HG03196 (cell line): ENCODE results near the gene ZIC5.
"Not testable (repeated sequence)": the region's sequence is repeated elsewhere in the genome, so short reads cannot be mapped to it uniquely, and the experiment has no call there.

Source experiments
- ATAC-seq: cut with Tn5 transposase; IDR thresholded peaks from one replicate; pipeline ENCODE4 v1.9.1; 2021; ENCODE audit not compliant: unreplicated experiment

The ZIC5 gene

DNA sequence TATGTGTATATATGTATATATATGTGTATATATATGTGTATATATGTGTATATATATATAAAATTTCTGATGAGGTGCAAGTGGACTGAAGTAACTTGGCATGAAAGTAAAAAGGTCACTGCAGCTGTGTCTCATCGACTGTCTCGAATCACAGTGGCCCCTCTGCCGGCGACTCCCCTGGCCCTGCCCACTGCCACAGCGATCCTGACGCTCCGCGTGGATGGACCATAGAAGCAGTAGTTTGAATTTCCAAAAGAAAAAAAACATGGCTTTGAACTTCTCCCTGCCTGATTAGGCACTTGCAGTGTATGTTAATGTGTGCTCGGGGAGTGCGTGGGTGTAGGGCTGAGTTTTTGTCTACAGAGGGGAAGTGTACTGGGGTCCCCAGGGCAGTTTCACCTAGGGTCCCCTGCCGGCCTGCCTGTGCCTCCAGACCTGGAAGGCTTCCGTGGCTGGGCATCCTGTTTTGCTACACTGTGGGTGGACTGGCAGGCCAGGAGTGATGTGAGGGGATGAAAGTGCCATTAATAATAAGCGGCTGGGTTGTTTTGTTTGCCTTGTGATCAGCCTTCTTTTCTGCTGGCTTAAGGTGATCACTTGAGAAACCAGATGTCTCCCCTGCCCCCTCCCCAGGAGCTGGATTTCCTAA is 10.8 kb downstream of the ZIC5 start:
- ATAC-seq: no peak

DNA sequence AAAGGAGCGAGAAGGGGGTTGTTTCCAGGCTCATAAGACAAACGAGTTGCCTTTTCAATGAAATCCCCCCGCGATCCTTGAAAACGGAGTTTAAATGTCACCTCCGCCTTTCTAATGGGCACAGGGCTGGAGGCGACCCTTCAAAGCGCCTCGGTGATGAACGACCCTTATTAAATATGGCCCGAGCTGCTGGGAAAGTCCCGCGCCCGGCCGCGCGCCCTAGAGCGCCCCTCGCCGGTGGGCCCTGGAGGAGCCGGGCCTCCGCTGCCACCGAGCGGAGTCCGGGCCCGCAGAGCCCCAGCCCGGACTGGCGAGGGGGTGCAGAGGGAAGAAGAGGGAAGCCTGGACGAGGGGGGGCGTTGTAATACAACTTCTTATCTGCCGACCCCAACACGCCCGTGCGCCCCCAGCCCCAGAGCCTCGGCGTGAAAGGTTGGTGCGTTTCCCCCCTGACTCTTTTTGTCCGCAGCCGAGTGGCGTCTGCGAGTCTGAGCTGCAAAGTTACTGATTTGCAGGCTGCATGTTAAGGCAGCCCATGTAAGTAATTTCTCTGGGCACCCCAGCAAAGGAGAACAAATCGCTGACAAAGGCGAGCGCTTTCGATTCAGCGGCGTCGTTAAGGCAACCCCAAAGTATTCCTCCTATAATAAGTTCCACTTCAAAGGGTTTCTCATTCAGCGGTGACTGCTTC is 11.9 kb downstream of the ZIC5 start:
- no peak for ATAC-seq

DNA sequence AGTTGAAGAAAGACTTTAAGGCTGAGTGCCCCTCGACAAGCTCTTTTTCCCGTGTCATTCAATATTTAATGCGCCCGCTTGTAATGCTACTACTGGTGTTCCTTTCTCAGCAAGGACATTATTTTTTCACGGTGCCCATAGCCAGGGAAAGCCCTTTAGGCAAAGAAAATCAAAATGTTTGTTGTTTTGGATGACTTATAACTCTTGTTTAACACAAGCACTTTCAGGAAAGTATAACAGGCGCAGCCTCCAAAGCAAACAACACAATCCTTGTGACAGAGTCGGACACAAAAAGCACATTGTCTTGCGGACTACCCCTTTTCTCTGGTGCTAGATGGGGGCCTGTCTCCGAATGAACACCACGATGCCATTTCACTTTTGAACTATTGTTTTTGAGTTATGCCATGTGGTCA is 12.4 kb downstream of the ZIC5 start:
- ATAC-seq: no peak

DNA sequence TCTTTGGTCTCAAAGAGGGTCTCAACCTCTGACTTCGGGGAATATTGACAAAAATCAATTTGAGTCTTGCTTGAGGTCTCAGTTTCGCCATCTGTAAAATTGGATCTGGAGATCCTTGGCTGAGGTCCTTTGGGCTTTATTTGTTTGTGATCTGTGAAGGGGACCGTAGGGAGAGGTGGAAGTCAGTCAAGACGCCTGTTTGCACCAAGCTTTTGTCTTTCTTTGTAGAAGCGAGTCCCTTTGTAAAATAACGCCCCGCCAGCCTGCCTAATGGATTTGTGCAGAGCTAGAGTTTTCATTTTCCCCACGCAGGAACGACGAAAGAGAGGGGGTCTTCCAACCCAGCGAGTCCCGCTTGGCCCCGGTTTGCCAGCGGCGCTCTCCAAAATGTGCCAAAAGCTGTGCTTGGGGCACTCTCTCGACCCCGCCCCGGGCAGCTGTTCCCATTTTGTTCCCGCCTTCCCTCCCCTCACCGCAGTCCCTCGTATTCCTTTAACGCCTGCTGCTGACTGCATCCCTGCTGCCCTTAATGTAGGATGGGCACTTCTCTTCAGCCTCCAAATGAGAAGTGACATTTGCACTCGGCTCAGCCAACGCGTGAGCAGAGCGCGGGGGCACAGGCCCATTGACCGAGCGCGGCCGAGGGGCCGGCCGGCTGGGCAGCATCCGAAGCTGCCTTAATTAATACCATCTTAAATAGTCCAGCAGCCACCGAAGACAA is 13.0 kb downstream of the ZIC5 start:
- ATAC-seq: no peak

DNA sequence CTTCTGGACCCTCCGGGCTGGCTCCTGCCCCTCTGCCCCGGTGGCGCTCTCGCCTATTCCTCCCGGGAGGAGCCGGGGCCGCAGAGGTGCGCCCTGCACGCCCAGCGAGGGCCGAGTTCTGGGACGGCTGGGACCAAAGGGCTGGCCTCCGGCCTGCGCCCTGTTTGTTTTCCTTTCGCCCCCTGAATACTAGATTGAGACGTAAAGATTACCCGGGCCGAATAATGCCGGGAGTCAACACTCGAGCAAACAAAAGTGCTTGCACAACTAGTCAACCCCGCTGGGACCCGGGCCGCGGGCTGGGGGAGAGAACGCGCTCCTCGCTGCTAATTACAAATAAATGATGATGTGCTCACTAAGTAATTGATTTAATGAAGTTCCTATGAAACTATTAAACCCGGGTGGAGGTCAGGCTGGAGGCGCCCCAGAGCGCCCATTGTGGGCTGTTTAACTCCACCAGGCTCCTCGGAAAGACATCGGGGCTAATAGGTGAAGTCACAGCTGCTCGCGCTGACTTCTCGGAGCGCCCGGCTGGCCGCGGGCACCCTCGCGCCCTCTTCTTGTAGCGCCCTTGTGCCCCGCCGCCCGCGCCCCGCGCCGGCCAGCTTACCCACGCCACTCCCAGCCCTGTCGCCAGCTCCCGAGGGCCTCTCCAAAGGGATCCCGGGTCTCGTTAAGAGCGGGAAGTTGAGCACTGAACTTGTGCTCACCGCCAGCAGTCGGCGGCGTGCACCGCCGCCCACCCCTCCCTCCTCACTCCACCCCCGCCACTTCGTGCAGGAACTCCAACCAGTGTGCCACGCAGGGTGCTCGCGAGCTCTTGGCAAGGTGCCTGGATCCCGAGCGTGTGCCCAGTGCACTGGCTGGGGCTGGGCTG is 14.9 kb downstream of the ZIC5 start:
- no peak for ATAC-seq

DNA sequence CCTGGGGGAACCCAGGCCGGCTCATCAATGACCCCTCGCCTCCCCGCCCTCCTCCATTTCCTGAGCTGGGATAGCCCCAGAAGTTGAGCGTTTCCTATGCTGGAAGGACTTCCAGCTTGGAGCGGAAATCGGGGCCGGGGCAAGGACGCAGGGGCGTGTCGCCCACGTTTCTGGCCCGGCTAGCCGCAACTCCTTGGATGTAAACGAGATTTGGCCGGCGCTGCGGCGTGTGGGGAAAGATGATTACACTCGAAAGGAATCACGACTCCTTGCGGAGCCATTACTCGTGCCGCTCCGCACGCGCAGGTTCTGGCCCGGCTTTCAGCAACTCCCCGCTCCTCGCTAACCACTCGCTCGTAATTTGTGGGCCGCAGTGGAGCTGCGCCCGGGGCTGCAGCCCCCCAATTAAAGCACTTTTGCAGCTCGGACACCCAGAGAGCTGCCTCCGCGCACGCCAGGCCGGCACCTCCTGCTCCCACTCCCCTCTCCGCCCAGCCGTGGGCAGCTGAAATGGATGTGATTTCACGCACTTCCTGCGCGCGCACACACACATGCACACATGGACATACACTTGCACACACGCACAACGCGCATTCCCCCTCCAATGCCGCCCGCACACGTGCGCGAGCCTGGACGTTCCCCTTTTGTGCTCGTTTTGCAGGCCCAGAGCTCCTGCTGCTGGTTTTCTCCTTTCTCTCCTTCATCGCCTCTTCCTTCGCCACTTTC is 15.7 kb downstream of the ZIC5 start:
- ATAC-seq: no peak

DNA sequence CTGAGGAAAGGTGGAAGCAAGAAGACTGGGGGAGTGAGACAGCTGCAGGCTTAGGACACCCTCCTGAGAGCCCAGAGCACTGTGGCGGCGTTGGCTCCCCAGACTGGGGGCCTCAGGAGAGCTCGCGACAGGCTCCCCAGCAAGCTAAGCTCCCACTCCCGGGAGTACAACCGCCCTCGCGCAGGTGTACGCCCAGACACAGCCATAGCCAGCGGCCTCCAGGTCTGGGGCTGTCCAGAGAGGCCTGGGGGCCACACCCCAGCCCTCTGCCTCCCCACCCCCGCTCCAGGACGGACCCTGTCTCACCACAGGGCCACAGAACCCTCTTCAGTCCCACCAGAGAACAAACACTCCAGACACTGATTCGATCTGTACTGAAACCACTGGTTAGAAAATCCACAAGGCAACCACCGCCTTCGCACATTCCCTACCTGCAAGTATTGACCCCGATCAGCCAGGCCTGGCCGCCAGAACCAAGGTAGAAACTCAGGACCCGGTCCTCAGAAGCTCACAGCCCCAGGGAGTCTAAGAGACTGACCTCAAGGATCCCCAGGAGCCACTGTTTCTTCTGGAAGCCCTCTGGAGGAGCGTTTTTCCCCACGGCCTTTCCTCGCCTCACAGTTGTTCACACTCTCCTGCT is 16.3 kb downstream of the ZIC5 start:
- ATAC-seq: no peak

DNA sequence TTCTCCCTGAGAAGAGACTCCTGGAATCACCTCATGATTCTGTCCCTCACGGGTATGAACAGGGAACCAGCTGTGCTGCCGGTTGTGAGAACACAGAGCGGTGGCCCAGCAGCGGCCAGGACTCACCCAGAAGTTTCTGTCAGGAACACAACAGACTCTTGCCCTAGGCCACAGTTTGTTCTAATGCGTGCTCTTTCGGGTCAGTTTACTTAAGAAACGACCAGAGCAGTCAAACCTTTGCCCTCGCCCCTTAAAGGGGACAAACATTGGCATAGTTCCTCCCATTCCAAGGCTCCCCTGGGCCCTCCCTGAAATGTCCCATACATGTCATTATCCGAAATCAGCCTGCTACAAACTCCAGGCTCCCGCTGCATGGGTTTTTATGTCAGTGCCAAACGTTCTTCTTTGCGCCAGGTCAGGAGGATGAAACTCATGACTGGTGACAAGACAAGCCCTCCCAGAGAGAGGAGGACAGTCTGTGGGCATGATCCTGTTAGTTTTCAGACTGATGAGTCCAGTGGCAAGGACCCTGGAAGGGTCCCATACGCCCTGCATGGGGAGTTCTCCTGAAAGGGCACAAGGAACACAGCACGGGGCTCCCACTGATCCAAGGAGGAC is 18.3 kb downstream of the ZIC5 start:
- ATAC-seq: no peak

DNA sequence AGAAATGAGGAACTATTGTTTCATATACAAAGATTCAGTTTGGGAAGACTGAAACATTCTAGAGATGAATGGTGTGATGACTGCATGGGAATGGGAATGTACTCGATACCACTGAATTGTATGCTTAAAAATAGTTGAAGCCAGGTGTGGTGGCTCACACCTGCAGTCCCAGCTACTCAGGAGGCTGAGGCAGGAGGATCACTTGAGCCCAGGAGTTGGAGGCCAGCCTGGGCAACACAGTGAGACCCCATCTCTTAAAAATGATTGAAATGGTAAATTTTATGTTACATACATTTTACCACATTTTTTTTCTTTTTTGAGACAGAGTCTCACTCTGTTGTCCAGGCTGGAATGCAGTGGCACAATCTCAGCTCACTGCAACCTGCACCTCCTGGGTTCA is 19.9 kb downstream of the ZIC5 start:
- ATAC-seq: not testable (repeated sequence)

DNA sequence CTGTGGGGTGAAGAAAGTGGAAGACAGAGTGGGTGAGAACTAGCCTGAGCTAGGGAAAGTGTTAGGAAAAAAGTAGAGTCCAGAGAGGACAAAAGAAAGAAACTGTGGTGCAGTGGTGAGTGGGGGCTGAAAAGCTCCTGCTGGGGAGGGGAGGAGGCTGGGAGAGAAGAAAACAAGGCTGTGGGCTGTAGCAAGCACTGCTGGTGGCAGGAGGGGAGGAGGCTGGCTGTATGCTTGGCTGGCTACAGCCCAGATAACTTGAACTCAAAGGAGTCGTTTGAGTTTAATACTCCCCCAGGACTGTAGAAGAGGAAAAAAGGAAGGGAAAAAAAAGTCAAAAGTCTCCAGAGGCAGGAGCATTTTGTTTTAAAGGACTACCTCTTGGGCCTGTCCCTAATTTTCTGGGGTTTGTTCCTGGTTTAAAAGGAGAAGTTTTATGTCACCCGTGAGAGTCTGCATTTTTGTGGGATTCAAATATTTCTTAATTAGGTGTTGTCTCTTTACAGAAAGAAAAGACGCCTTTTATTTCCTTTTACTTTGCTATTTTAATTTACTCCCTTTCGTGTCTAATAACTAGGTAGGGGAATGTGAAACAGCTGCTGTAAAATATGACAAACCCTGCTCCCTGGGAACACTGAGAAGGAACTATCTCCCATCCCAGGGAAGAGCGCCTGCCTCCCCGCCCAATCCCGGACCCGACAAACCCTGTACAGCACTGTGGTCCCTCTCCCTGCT is 21.7 kb downstream of the ZIC5 start:
- no peak for ATAC-seq

DNA sequence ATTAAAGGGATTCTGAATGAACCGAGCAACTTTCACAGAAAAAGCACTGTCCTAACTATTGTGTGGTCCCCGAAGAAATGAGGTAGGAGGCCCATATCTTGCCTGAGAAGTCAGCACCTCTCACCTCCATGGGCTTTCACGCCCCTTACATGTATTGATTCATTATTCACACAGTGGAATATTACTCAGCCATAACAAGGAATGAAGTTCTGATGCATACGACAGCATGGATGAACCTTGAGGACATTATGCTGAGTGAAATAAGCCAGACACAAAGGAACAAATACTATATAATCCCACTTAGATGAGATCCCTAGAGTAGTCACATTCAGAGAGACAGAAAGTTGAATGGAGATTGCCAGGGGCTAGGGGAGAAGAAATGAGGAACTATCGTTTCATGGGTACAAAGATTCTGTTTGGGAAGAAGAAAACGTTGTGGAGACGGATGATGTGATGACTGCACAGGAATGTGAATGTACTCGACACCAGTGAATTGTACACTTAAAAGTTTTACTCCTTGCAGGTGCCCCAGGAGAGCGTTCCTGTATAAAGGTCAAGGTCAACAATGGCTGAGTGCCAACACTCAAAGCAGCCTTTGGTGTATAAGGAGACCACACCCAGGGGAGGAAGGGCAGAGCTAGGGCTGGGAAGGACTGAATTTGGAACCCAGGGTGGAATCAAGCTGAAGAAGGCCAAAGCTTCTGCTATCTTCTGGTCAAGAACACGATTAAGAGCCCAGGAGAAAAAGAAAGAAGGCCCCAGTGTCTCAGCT is 22.5 kb downstream of the ZIC5 start:
- no peak for ATAC-seq

DNA sequence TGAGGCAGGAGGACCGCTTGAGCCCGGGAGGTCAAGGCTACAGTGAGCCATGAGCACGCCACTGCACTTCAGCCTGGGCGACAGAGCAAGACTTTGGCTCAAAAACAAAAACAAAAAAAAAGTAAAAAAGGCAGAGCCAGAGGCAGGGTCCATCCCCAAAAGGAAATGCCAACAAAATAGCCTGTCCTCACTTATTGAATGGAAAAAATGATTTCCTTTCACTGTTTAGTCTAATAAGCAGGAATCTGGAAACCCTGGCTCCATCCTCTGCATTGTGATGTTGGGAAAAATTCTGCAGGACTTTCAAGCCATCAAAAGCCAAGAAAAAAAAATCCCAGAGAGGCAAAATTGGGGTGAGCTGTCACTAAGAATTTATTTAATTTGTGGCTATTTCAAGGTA is 23.2 kb downstream of the ZIC5 start:
- ATAC-seq: no peak

DNA sequence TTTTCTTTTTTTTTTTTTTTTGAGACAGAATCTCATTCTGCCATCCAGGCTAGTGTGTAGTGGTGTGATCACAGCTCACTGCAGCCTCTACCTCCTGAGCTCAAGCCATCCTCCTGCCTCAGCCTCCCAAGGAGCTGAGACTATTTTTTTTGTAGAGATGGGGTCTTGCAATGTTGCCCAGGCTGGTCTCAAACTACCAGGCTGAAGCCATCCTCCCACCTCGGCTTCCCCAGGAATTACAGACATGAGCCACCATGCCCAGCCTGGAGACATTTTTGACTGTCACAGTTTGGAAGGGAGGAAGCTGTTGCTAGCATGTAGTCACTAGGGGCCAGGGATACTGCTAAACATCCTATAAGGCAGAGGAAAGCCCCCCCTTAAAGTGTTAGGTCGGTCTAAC is 23.9 kb downstream of the ZIC5 start:
- no peak for ATAC-seq

DNA sequence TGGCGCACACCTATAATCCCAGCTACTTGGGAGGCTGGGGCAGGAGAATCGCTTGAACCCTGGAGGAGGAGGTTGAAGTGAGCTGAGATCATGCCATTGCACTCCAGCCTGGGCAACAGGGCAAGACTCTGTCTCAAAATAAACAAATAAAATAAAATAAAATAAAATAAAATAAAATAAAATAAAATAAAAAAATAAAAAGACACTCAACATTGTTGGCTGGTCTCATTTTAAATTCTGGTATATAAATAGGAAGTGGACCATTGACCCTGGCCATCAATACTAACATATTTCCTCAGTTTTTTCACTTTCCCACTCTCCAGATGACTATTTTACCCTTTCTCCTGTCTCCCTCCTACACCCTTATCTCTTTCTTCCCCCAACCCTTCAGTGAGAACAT is 26.1 kb downstream of the ZIC5 start:
- ATAC-seq: not testable (repeated sequence)

DNA sequence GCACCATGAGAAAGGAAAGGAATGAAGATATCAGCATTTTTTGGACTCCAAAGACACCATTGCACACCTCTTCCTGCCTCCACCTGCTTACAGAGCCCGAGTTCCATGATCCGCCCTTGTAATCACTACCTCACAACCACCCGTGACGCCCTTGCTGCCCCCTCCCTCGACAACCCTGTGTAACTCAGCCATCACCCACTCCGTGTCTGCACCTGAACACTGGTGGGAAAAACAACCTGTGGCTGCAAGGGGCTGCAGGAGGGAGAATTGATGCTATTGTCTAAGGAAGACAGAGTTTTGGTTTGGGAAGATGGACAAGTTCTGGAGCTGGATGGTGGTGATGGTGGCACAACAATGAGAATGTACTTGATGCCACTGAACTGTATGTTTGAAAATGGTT is 27.0 kb downstream of the ZIC5 start:
- no peak for ATAC-seq

DNA sequence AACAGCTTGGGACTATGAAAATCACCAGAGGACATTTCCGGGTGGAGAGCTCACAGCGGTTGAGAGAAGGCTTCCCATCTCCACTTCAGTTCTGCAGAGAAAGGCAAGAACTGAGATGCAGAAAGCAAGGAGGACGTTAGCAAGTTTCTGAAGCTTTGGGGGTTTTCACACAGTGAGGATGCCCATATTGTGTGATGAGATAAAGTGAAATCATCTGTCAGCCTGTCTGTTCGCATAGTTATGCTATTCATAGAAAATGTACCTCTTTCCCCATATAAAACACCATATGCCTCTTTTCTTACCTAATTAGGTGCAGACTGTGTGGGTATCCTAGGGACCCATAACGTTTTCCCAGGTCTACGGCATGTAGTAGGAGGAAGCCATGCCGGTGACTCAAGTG is 27.5 kb downstream of the ZIC5 start:
- no peak for ATAC-seq

DNA sequence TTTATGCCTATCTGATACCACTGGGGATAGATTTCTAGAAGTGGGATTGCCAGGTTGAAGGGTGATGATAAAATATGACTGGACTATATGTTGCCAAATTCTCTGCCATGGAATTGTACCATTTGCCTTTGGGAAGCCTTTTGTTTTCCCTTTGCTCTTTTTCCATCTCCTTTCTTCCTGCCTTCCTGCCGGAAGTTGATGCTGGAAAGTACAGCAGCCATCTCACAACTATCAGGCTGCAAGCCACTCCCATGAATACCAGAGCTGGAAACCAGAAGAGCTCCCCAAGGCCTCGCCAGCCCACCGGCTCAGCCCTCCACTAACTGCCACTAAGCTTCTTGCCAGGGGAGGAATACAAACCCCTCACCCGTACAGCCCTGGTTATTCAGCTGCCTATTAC is 29.7 kb downstream of the ZIC5 start:
- ATAC-seq: no peak

DNA sequence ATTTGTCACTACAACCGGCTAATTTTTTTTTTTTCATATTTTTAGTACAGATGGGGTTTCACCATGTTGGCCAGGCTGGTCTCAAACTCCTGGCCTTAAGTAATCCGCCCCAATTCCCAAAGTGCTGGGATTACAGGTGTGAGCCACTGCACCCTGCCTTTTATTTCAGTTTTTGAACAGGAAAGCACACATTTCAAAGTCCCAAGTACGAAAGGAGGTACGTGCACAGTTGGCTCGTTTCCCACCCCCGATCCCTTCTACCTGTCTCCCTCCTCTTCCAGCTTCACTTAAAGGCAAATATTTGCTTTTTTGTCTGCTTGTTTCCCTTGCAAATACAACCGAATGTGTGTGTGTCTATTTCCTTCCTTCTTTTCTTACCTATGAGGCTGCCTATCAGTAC is 30.5 kb downstream of the ZIC5 start:
- ATAC-seq: no peak
